ENCODE results near the gene CTSE. TPM values are rescaled to one million over a fixed set of nuclear protein-coding genes. Genes with fewer than 3 reads are reported as not detected.

The CTSE gene
- total and polyA plus RNA-seq, 2 of the 13 experiments (the other 11 are each of a cell fraction or from before 2014, with no cell fraction given) = 0.50 to 0.69 TPM

DNA sequence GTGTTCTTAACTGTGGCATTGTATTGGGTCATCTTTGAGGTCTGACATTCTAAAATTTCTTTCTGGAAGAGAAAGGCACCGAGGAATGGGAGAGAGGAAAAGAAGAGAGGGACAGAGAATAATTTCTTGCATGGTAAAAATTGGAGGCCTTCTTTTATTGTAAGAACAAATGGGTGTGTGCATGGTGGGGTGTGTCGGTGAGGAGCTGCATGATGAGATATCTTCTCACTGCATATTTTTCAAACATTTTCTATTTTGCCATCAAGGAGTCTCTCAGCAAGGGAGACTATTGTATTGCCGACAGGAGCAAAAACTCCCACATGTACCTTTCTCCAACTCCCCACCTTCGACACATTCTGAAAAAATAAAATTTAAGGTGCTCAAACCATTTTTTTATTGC lies 6.5 kb upstream of the CTSE start:
- no TSS peak for BruUV-seq (replicated peaks)
- H3K4me2 ChIP-seq (ENCODE audit: low read depth, low read length) = no peak overlapping the region
- no peak for FAIRE-seq
- DNase-seq (ENCODE audit: low spot score) = no peak
- H3K79me2 ChIP-seq (ENCODE audit: insufficient read depth, low read length) = no peaks in the 10 kb centered on the region
- WGBS (ENCODE audit: low lambda C conversion rate) = 60% methylated on average over 4 of the region's 4 CpGs
- H3K27me3 ChIP-seq (ENCODE audit: control insufficient read depth in 1 of 2, insufficient read depth in 2 of 2, low read length in 2 of 2) = peaks cover 0 to 17% of the 10 kb centered on the region in 2 experiments; a peak in 2 of 5 replicates
- POLR2A ChIA-PET = interaction anchor here (1.5 to 2.1 kb wide), 2 partner anchors 25 to 76 kb away, joined by 4 to 5 read pairs; no protein-coding TSS in a partner anchor
- H3K4me1 ChIP-seq (ENCODE audit: insufficient read depth, low read length) = peaks cover 20% of the 10 kb centered on the region
- H3K36me3 ChIP-seq (replicated peaks in 1 of 2; ENCODE audit: control insufficient read depth in 1 of 2, insufficient read depth in 2 of 2, low read length in 2 of 2) = no peaks in the 10 kb centered on the region
- no peak overlapping the region for H2AFZ ChIP-seq (ENCODE audit: low read length)
- CTCF ChIA-PET (ENCODE audit: low intra/inter-chr PET ratio, low total read pairs) = interaction anchor here (5.8 kb wide), 1 partner anchor 76 kb away, joined by 105 read pairs; no protein-coding TSS in a partner anchor
- ATAC-seq = no peak
- H4K20me1 ChIP-seq (ENCODE audit: insufficient read depth, low read length) = no peaks in the 10 kb centered on the region
- TF ChIP-seq NRL (CRISPR knock-in tag; IDR thresholded peaks at IDR 0.05; ENCODE audit: borderline replicate concordance) (no peak), ZSCAN9 (CRISPR knock-in tag; IDR thresholded peaks at IDR 0.05; ENCODE audit: borderline replicate concordance) (no peak), KDM4B (CRISPR knock-in tag; IDR thresholded peaks at IDR 0.05) (no peak)
- TF ChIP-seq, protein P1, sequence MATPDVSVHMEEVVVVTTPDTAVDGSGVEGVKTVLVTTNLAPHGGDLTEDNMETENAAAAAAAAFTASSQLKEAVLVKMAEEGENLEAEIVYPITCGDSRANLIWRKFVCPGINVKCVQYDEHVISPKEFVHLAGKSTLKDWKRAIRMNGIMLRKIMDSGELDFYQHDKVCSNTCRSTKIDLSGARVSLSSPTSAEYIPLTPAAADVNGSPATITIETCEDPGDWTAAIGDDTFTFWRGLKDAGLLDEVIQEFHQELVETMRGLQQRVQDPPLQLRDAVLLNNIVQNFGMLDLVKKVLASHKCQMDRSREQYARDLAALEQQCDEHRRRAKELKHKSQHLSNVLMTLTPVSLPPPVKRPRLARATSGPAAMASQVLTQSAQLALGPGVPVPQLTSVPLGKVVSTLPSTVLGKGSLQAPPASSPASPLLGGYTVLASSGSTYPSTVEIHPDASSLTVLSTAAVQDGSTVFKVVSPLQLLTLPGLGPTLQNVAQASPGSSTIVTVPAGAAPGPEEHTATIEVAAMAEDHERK (CRISPR knock-in tag; IDR thresholded peaks at IDR 0.05; ENCODE audit: low read depth) = no peak
- no peak overlapping the region for H3K27ac ChIP-seq (ENCODE audit: extremely low read length, insufficient read depth, low read length)
- in situ Hi-C loops (cut with HindIII; ENCODE audit: extremely low pct_ligation_motif_present, low pct_unique_long_range_greater_than_20kb) (no loop called here), intact Hi-C loops (cut with micrococcal nuclease; ENCODE audit: unreplicated experiment) (loop anchor here (1.0 kb wide), 3 partner anchors 25 to 76 kb away; no protein-coding TSS in a partner anchor)
- no peak overlapping the region for H3K9ac ChIP-seq (ENCODE audit: insufficient read depth, low read depth, low read length)
- no peak overlapping the region for H3K4me3 ChIP-seq (replicated peaks in 1 of 3; ENCODE audit: insufficient read depth in 1 of 3, low read depth in 2 of 3, low read length in 3 of 3)
- H3K9me3 ChIP-seq (ENCODE audit: low read length) = no peaks in the 10 kb centered on the region

DNA sequence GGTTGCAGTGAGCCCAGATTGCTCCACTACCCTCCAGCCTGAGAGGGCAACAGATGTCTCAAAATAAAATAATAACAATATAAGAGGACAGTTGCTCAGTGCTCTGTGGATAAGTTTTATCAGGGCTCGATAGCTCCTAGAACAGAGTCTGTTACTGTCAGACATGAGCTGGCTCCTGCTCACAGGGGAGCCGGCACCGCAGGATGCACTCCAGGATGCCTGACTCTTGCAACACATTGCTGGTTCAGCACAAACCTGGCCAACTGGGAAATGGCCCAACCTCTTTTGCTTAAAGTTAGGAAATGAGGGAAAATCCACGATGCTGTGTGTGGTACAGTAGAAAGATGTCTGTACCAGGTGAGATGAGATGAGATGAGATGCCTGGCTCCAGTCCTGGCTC lies 5.8 kb upstream of the CTSE start:
- no peak overlapping the region for H3K4me2 ChIP-seq (ENCODE audit: low read depth, low read length)
- POLR2A ChIA-PET = interaction anchor here (2.1 kb wide), 1 partner anchor 77 kb away, joined by 4 read pairs; no protein-coding TSS in a partner anchor
- H3K36me3 ChIP-seq (replicated peaks in 1 of 2; ENCODE audit: control insufficient read depth in 1 of 2, insufficient read depth in 2 of 2, low read length in 2 of 2) = no peaks in the 10 kb centered on the region
- no peak for DNase-seq (ENCODE audit: low spot score)
- no TSS peak for BruUV-seq (replicated peaks)
- peaks cover 0 to 10% of the 10 kb centered on the region in 2 experiments; a peak in 2 of 5 replicates for H3K27me3 ChIP-seq (ENCODE audit: control insufficient read depth in 1 of 2, insufficient read depth in 2 of 2, low read length in 2 of 2)
- no peak for ATAC-seq
- 4% methylated on average over 3 of the region's 4 CpGs for WGBS (ENCODE audit: low lambda C conversion rate)
- no peak overlapping the region for H3K27ac ChIP-seq (ENCODE audit: extremely low read length, insufficient read depth, low read length)
- no peaks in the 10 kb centered on the region for H3K79me2 ChIP-seq (ENCODE audit: insufficient read depth, low read length)
- H2AFZ ChIP-seq (ENCODE audit: low read length) = no peak overlapping the region
- FAIRE-seq = no peak
- in situ Hi-C loops (cut with HindIII; ENCODE audit: extremely low pct_ligation_motif_present, low pct_unique_long_range_greater_than_20kb) (loop anchor here (5.0 kb wide), 1 partner anchor 78 kb away; no protein-coding TSS in a partner anchor), intact Hi-C loops (cut with micrococcal nuclease; ENCODE audit: unreplicated experiment) (no loop called here)
- no peaks in the 10 kb centered on the region for H3K9me3 ChIP-seq (ENCODE audit: low read length)
- H4K20me1 ChIP-seq (ENCODE audit: insufficient read depth, low read length) = no peaks in the 10 kb centered on the region
- TF ChIP-seq CEBPB (IDR thresholded peaks at IDR 0.05; ENCODE audit: borderline replicate concordance, low read depth, low read length) (peak; percentile 32; the same call in 1 of the 2 replicates), MAFK (conservative IDR thresholded peaks at IDR 0.05 in 1 of 2, IDR thresholded peaks at IDR 0.05 in 1 of 2; ENCODE audit: low read length in 2 of 2) (peak; percentile 47 to 69; a peak in 2 of 4 replicates), NBN (conservative IDR thresholded peaks at IDR 0.05) (no peak), MAFF (IDR thresholded peaks at IDR 0.05; ENCODE audit: low read depth, low read length) (peak; percentile 46)
- H3K9ac ChIP-seq (ENCODE audit: insufficient read depth, low read depth, low read length) = no peak overlapping the region
- H3K4me3 ChIP-seq (replicated peaks in 1 of 3; ENCODE audit: insufficient read depth in 1 of 3, low read depth in 2 of 3, low read length in 3 of 3) = no peak overlapping the region
- H3K4me1 ChIP-seq (ENCODE audit: insufficient read depth, low read length) = peaks cover 21% of the 10 kb centered on the region
- CTCF ChIA-PET (ENCODE audit: low intra/inter-chr PET ratio, low total read pairs) = interaction anchor here (5.8 kb wide), 1 partner anchor 77 kb away, joined by 105 read pairs; no protein-coding TSS in a partner anchor

Measured in HepG2 (cell line).